ENCODE results near the gene CCDC157.

GRCh38 chr22:30315962-30316576 lies 40.7 kb upstream of the CCDC157 start:
- TF ChIP-seq CTCF (IDR thresholded peaks at IDR 0.05): no peak
- TF ChIP-seq POLR2A (IDR thresholded peaks at IDR 0.05): no peak
